Coronary artery (tissue), 2 donors: ENCODE results near the gene HIP1.
"Not testable (repeated sequence)": the region's sequence is repeated elsewhere in the genome, so short reads cannot be mapped to it uniquely, and the experiment has no call there.

Experiments
- DNase-seq: peaks from one replicate; pipeline ENCODE4 v3.0.0-alpha.2; 2017; ENCODE audit warnings: low spot score
- H3K27ac ChIP-seq, 2 donors: fragments of 200-600 bp; sonication (generic); one replicate each; pipeline ENCODE4 v1.5.1; 2016 to 2019
- H3K4me3 ChIP-seq: fragments of 200-600 bp; sonication (generic); 2 replicates; pipeline ENCODE4 v1.5.1; 2016; ENCODE audit warnings: mild to moderate bottlenecking, moderate library complexity
- CTCF ChIP-seq: fragments of 200-600 bp; sonication (generic); IDR thresholded peaks from one replicate; pipeline ENCODE4 v1.5.1; 2019; ENCODE audit warnings: antibody characterized with exemption

The HIP1 gene

DNA sequence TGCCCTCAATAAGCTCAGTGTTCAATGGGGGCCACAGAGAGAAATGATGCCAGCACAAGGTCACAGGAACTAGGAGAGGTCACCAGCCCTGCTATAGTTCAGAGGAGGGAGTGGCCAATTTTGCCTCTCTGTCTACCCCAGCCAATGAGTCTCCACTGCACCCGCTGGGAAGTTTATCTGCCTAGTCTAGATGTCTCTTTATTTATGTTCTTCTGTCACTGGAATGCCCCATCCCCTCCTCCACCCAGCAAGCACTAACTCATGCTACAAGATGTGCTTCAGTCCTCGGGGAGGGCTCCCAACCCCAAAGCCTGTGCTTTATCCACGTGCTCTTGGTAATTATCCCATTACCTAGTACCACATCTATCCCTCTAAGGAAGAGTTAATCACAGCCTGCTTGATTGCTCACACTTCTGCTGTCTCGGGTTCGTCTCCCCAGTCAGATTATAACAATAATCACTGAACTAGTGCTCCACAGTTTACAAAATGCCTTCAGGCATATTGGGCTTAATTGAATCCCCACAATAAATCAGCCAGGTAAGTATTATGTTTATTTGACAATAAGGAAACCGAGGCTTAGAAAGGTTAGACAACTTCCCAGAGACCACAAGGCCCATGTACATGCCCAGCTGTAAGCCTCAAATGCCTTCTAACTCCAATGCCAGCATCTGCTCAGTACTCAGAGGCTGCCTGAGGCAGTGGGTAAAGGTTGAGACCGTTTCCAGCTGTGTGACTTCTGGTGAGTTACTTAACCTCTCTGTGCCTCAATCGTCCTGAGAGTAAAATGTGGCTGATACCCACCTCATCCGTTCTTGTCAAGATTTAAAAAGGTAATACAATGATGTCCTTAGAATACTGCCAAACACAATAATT is 3.9 kb downstream of the HIP1 start:
- TF ChIP-seq CTCF, result no peak

GRCh38 chr7:75732764-75733630 is 5.7 kb downstream of the HIP1 start:
- peak overlapping the region; percentile 69 to 81 for H3K27ac ChIP-seq
- no peak for TF ChIP-seq CTCF
- H3K4me3 ChIP-seq, result peak overlapping the region; percentile 9
- no peak for DNase-seq

More for the DNA sequence above, 3.9 kb downstream of the HIP1 start:
- no peak for DNase-seq
- peak overlapping the region; percentile 60 to 69 for H3K27ac ChIP-seq
- no peak overlapping the region for H3K4me3 ChIP-seq

DNA sequence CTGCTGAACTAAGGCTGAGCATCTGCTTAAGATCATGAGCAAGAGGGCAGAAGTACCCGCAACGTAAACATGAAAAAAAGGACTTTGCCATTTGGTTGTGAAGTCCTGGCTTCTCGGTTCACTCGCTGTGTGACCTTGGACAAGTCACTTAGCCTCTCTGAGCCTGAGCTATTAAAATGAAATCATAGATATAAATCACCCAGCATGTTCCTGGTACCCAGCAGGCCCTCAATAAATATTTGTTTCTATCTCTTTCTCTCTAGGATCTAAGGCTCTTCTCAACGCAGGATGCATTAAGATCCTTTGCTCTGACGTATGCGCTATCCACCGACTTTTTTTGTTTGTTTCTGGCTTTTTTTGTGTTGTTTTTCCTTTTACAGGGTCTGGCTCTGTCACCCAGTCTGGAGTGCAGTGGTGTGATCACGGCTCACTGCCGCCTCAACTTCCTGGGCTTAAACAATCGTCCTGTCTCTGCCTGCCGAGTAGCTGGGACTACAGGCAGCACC is 6.7 kb downstream of the HIP1 start:
- DNase-seq, result no peak
- no peak for TF ChIP-seq CTCF
- no peak overlapping the region for H3K4me3 ChIP-seq
- peak overlapping the region; percentile 69 to 81 for H3K27ac ChIP-seq

- DNase-seq, result no peak
- peak overlapping the region in 1 of 2 donors; percentile 45 for H3K27ac ChIP-seq
- no peak overlapping the region for H3K4me3 ChIP-seq
- TF ChIP-seq CTCF, result no peak
Measured at GRCh38 chr7:75729851-75730274, 8.9 kb downstream of the HIP1 start.

DNA sequence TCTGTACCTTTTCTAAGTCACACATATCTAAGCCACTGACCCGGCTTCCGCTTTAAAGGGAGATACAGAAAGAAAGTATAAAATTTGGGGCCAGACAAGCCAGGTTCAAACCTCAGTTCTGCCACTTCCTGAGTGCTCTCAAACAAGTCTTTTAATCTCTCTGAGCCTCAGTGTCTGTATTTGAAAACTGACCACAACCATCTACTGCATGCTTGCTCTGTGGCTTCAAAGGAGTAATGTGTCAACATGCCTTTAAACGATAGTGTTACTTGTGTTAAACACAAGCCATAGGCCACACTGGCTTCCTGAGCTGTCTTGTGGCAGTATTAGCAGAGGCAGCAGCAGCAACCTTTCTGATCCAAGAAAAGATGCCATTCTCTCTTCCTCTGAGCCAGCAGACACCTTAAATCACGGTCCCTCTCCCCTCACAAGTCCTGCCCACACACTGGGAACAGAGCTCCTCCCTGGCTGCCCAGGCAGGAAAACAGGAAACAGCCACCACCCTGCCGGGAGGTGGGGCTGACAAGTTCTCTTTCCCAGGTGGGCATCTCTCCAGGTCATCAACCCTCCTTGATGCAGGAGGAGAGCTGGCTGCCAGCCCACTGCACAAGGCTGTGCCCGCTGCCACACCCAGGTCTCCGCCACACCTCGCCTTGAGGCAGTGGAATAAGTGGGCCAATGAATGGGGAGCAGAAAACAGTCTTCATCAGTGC is 10.7 kb downstream of the HIP1 start:
- Histone ChIP-seq H3K4me3 (peak overlapping the region; percentile 10), H3K27ac (peak overlapping the region; percentile 35 to 78)
- no peak for DNase-seq
- no peak for TF ChIP-seq CTCF

GRCh38 chr7:75727351-75727750 is 11.4 kb downstream of the HIP1 start:
- DNase-seq, H3K4me3 ChIP-seq: not testable (repeated sequence)
- peak overlapping the region; percentile 46 to 78 for H3K27ac ChIP-seq

DNA sequence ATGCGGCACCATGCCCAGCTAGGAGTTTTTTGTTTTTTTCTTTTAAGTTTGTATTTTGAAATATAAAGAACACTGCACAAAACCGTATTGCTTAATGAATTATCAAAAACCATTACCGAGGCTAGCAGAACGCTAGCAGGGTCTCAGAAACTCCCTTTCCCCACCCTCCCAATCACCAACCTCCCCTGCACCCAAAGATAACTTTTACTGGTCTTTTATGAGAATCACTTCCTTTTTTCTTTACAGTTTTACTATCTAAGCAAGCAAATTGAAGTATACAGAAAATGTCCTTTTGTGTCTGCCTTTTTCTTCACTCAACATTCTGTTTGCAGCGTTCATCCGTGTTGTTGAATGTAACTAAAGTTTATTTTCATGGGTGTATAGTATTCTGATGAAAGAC is 13.4 kb downstream of the HIP1 start:
- no peak overlapping the region for H3K27ac ChIP-seq
- no peak for TF ChIP-seq CTCF
- H3K4me3 ChIP-seq, result no peak overlapping the region
- DNase-seq, result no peak
